K562 (cell line): ENCODE measurements around the gene TMEM200B. TPM values are rescaled to one million over a fixed set of nuclear protein-coding genes. Genes with fewer than 3 reads are reported as not detected.

Source experiments
- ATAC-seq: fragments of 200-7000 bp; cut with Tn5 transposase; 3 replicates; pipeline ENCODE4 v1.9.1; 2020; ENCODE audit warnings: moderate library complexity
- BruUV-seq: library from RNA; stranded (reverse); fragments of 400-500 nt; replicated peaks from 2 replicates; lab custom pipeline; 2021; lab: Mats Ljungman, UMichigan
- CTCF ChIA-PET: fragments of 300-600 bp; formaldehyde crosslinking; extraction: SDS; loops from one replicate; lab custom pipeline; 2021; ENCODE audit warnings: low intra/inter-chr PET ratio; lab: Yijun Ruan, JAX
- POLR2A ChIA-PET: fragments of 300-600, 350-650 bp; sonication (Branson Sonifier 250); formaldehyde crosslinking; extraction: SDS; loops from one replicate; lab custom pipeline; 2021; ENCODE audit warnings: antibody characterized with exemption, inconsistent platforms; lab: Yijun Ruan, JAX
- DNase-seq, 4 experiments: peaks; one replicate each; pipeline versions ENCODE4 v3.0.0 to v3.0.0-alpha.2; 2011 to 2018; ENCODE audit warnings: low spot score in 3 of 4, mixed read lengths in 3 of 4; ENCODE audit errors: extremely low read depth in 1 of 4
- FAIRE-seq: peaks from 2 replicates; lab custom pipeline; 2011; peaks lifted over from hg19 to GRCh38; lab: Jason Lieb, UNC
- H2AFZ ChIP-seq: 2 replicates; pipeline ENCODE4 v1.6.0; 2011; ENCODE audit warnings: low read depth, low read length, control low read depth, inconsistent platforms
- H3K27ac ChIP-seq: fragments of 200-600 bp; 3 replicates; pipeline ENCODE4 v1.8.0; 2011; ENCODE audit warnings: low read depth, mild to moderate bottlenecking, control low read depth, inconsistent platforms, low read length, moderate library complexity, mixed read lengths; ENCODE audit errors: extremely low read depth
- H3K27me3 ChIP-seq, 2 experiments: fragments of 300-600 bp in 1 of 2; 2 replicates in 1 of 2; 3 replicates in 1 of 2; pipeline versions ENCODE4 v1.6.0 to v1.8.0; 2011; ENCODE audit warnings: inconsistent platforms in 2 of 2, low read length in 2 of 2, mild to moderate bottlenecking in 1 of 2, mixed read lengths in 1 of 2, moderate library complexity in 1 of 2; ENCODE audit not compliant: control insufficient read depth in 2 of 2, insufficient read depth in 2 of 2
- H3K36me3 ChIP-seq: fragments of 300-600 bp; 3 replicates; pipeline ENCODE4 v1.8.0; 2011; ENCODE audit warnings: mild to moderate bottlenecking, low read length, inconsistent platforms; ENCODE audit not compliant: control insufficient read depth, insufficient read depth
- H3K4me1 ChIP-seq, 2 experiments: fragments of 200-600 bp in 1 of 2; replicated peaks in 1 of 2; 2 replicates in 1 of 2; 3 replicates in 1 of 2; pipeline versions ENCODE4 v1.5.1 to v1.8.0; 2011; ENCODE audit warnings: inconsistent platforms in 2 of 2, low read length in 2 of 2, mild to moderate bottlenecking in 1 of 2, mixed read lengths in 1 of 2, moderate library complexity in 1 of 2; ENCODE audit not compliant: control insufficient read depth in 2 of 2, insufficient read depth in 2 of 2
- H3K4me2 ChIP-seq: 2 replicates; pipeline ENCODE4 v1.6.1; 2011; ENCODE audit warnings: low read length, control low read depth, inconsistent platforms, mixed read lengths; ENCODE audit not compliant: insufficient read depth
- H3K4me3 ChIP-seq: fragments of 200-600 bp; sonication (generic), shearing (Covaris generic); 2 replicates; pipeline ENCODE4 v1.5.1; 2016; ENCODE audit warnings: control low read depth, inconsistent platforms
- H3K79me2 ChIP-seq: fragments of 200-600 bp; 3 replicates; pipeline ENCODE4 v1.8.0; 2011; ENCODE audit warnings: low read length, inconsistent platforms; ENCODE audit not compliant: control insufficient read depth, insufficient read depth
- H3K9ac ChIP-seq, 2 experiments: 2 replicates each; pipeline versions ENCODE4 v1.6.0 to v1.6.1; 2011; ENCODE audit warnings: low read depth in 2 of 2, low read length in 2 of 2, control low read depth in 1 of 2, inconsistent platforms in 1 of 2, mild to moderate bottlenecking in 1 of 2, mixed read lengths in 1 of 2; ENCODE audit not compliant: insufficient read depth in 1 of 2
- H3K9me1 ChIP-seq: one replicate; pipeline ENCODE4 v1.6.0; 2011; ENCODE audit warnings: inconsistent platforms, mild to moderate bottlenecking, low read length, moderate library complexity; ENCODE audit not compliant: control insufficient read depth, insufficient read depth
- H3K9me3 ChIP-seq: replicated peaks from 2 replicates; pipeline ENCODE4 v1.5.1; 2011; ENCODE audit warnings: low read depth, low read length, inconsistent platforms; ENCODE audit not compliant: control insufficient read depth, insufficient read depth
- H4K20me1 ChIP-seq: replicated peaks from 2 replicates; pipeline ENCODE4 v1.6.1; 2011; ENCODE audit warnings: low read length, inconsistent platforms, mixed read lengths; ENCODE audit not compliant: control insufficient read depth, insufficient read depth
- CHD2 ChIP-seq: IDR thresholded peaks from 2 replicates; pipeline ENCODE4 v1.6.1; 2011; ENCODE audit warnings: low read depth, low read length
- PKNOX1 ChIP-seq: fragments of 450-650 bp; IDR thresholded peaks from 2 replicates; pipeline ENCODE4 v1.6.1; 2016
- ZBTB33 ChIP-seq: sonication (generic); formaldehyde crosslinking; IDR thresholded peaks from 2 replicates; pipeline ENCODE4 v1.8.1; 2023; ENCODE audit warnings: mild to moderate bottlenecking, missing genetic modification reagents
- WGBS: fragments of 100-300 bp; shearing (Covaris generic); methylation state at CpG from one replicate; pipeline ENCODE4 v1.1.6; 2016; ENCODE audit warnings: low coverage, mixed read lengths; ENCODE audit not compliant: insufficient coverage; ENCODE audit errors: missing lambda C conversion rate; 5-methylcytosine and 5-hydroxymethylcytosine counted together
- in situ Hi-C: fragments of 300-500 bp; cut with MboI; formaldehyde crosslinking; loops from 4 replicates; pipeline ENCODE4 v1.15.0; 2018; ENCODE audit warnings: inconsistent platforms, mixed read lengths
- intact Hi-C: fragments of 100-400 bp; cut with micrococcal nuclease; formaldehyde crosslinking; loops from 2 replicates; pipeline ENCODE4 v1.14.2; 2022
- polyA plus RNA-seq, 8 experiments: library from polyadenylated mRNA; depleted of rRNA in 4 of 8; stranded (reverse) in 5 of 8; unstranded in 3 of 8; fragments of >200 nt; fragmentation: Nextera tagmentation in 2 of 8; fragmentation: Illumina TruSeq in 1 of 8; extraction: Ambion mirVana in 2 of 8; extraction: Trizol in 1 of 8; gene quantifications; 2 replicates each; pipeline versions ENCODE4 v1.2.1 to v1.2.3, GENCODE V29; 2011 to 2014; ENCODE audit warnings: inconsistent platforms in 1 of 8, missing spikeins in 1 of 8
- total RNA-seq, 7 experiments: library from RNA; depleted of rRNA in 6 of 7; stranded (reverse); fragments of >200 nt in 6 of 7; fragmentation: Illumina TruSeq in 2 of 7; extraction: Trizol in 2 of 7; gene quantifications; 2 replicates each; pipeline versions ENCODE4 v1.2.1 to v1.2.3, GENCODE V29; 2011 to 2021; ENCODE audit warnings: low replicate concordance in 1 of 7

The TMEM200B gene
- total and polyA plus RNA-seq, 9 of the 15 experiments (the other 6 are each of a cell fraction or from before 2014, with no cell fraction given) = 0.04 to 0.35 (median 0.10) TPM; not detected in 1

- DNase-seq = no peak
- no peak for ATAC-seq
- no peak overlapping the region for H3K27ac ChIP-seq
These were observed 1.0 kb downstream of the TMEM200B start for GRCh38 chr1:29122682-29123052.

More at GRCh38 chr1:29122682-29123052, 1.0 kb downstream of the TMEM200B start:
- Histone ChIP-seq H3K36me3 (peaks cover 23% of the 10 kb centered on the region), H3K4me3 (no peak overlapping the region), H3K4me1 (peaks cover 6 to 41% of the 10 kb centered on the region in 2 experiments; a peak in 4 of 5 replicates), H4K20me1 (no peaks in the 10 kb centered on the region), H3K27me3 (no peaks in the 10 kb centered on the region), H3K79me2 (no peaks in the 10 kb centered on the region), H3K9me3 (no peaks in the 10 kb centered on the region), H3K9ac (no peak overlapping the region), H2AFZ (no peak overlapping the region), H3K9me1 (no peaks in the 10 kb centered on the region), H3K4me2 (no peak overlapping the region)
- CTCF ChIA-PET = no interaction called here
- in situ Hi-C loops = no loop called here
- intact Hi-C loops = no loop called here
- POLR2A ChIA-PET = interaction anchor here (0.7 to 1.3 kb wide), 2 partner anchors 14 to 1619 kb away, joined by 3 read pairs; no protein-coding TSS in a partner anchor
- no peak for FAIRE-seq
- 97% methylated on average over 29 of the region's 34 CpGs for WGBS
- no TSS peak for BruUV-seq
- TF ChIP-seq PKNOX1 = no peak
- peak; percentile 48; the same call in 1 of the 2 replicates for TF ChIP-seq ZBTB33 (CRISPR knock-in tag)
- TF ChIP-seq CHD2 = no peak
